NCI-H82 treated with DMSO at 0.1 percent for 48 hours (cell line): ENCODE results near the gene PRSS1.
"Not testable (repeated sequence)": the region's sequence is repeated elsewhere in the genome, so short reads cannot be mapped to it uniquely, and the experiment has no call there.

Experiments
- DNase-seq: peaks from one replicate; lab custom pipeline; 2025; ENCODE audit not compliant: unreplicated experiment; lab: John Stamatoyannopoulos, UW

PRSS1 gene

DNA sequence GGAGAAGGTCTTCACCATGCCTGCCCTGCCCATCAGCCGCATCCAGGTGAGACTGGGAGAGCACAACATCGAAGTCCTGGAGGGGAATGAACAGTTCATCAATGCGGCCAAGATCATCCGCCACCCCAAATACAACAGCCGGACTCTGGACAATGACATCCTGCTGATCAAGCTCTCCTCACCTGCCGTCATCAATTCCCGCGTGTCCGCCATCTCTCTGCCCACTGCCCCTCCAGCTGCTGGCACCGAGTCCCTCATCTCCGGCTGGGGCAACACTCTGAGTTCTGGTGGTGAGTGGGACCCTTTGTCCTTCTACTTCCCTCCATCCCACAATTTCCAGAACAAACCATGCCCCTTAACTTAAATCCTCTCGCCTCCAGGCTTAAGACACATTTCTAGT, 24.0 kb downstream of the PRSS1 start:
- DNase-seq = no peak

DNA sequence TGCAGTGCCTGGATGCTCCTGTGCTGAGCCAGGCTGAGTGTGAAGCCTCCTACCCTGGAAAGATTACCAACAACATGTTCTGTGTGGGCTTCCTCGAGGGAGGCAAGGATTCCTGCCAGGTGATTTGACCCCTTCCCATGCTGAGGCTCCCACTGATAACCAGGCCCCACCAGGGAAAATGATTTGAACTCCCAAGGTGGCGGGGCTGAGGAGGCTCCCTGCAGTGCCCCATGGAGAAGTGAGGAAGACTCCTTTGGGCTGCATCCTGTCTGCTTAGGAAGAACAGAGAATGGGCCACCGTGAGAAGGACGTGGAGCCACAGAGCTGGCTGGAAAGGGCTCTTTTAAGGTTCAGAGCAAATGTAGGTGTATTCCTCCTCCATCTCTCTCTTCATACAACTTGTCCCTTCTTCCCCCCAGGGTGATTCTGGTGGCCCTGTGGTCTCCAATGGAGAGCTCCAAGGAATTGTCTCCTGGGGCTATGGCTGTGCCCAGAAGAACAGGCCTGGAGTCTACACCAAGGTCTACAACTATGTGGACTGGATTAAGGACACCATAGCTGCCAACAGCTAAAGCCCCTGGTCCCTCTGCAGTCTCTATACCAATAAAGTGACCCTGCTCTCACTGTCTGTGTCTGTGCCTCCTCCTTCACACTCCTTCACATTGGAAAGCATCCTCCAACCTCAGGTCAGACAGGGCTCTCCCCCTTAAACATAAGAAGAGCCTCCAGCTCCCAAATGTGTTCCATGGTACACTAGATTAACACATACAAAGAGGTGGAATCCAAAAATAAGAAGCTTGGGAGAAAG, 24.9 kb downstream of the PRSS1 start:
- no peak for DNase-seq

DNA sequence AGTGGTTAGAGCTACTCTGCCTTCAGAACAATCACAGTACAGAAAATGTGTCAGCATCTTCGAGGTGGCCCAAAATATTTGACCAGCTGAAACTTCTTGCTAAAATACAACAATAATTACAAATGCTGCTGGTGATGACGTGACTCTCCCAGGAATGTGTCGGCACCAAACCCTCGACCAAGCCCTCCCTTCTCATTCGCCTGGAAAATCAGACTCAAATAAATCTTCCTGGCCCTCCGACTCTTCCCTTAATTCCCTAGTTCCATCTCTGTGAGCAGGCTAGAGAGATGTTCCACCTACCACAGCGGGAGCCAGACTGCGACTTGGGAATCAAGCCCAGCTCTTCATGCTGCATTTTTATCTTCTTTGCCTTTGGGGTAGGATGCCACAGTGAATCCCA, 25.6 kb downstream of the PRSS1 start:
- DNase-seq = no peak

DNA sequence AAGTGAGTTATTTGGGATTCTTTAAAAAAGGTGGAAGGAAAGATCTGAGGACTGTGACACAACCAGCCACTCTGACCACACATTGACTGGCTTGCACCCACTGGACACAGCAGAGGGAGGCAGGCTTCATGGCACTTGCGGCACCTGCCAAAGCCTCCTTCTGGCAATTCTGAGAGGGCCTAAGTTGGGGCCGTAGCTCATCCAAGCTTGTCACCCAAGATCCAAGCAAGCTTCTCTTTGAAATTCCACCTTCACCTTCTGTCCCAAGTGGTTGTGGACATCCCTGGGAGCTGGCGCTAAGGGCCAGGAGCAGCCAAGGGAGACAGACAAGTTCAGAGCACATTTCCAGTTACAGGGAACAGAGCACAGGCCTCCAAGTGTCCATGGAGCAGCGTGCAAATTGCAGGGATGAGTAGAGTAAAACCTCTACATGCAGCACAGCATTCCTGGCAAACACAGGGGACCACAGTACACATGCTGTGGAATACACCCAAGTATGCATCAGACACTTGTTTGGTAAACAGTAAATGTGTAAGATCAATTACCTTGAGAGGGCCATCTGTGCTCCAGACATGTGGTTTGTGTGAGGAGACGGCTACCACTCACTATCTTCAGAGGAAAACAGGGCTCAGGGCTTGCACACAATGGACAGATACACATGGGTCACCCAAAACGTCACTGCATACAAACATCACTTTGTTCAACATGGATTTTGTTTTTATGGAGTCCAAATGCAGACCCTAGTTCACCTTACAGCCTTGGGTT, 26.3 kb downstream of the PRSS1 start:
- DNase-seq = not testable (repeated sequence)

DNA sequence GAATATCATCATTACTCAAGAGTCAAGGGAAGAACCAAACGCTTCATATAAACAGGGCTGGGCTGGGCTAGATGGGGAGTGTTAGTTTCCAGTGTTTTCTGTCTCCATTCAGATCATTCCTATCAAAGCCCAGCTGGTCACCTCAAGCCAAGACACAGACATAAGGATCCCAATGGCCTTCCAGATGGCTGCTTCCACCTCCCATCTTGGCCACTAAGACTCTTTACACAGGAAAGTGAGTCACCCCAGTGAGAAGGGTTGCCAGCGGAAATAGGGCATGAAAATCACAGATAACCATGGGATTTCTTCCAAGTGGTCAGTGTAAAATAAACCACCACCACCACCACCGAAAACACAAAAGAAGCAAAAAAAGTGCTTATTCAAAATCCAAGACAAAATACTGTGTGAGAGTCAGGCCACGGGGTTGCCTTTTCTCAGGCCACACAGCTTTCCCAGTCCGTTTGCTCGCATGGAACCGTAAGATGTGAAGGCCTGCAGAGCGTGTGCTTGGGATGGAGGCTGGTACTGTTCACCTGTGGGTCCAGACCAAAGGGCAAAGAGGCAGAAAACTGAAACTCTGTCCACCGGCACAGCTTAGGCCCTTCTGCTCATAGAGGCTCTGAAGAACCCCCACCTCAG, 27.1 kb downstream of the PRSS1 start:
- DNase-seq = no peak

DNA sequence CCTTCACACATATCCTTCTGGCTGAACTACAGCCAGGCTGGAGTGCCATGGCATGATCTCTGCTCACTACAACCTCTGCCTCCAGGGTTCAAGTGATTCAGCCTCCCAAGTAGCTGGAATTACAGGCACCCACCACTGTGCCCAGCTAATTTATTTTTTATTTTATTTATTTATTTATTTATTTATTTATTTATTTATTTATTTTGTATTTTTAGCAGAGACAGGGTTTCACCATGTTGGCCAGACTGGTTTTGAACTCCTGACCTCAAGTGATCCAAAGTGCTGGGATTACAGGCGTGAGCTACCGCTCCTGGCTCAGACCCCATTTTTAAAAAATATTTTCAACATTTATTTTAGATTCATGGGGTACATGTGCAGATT, 27.6 kb downstream of the PRSS1 start:
- not testable (repeated sequence) for DNase-seq

DNA sequence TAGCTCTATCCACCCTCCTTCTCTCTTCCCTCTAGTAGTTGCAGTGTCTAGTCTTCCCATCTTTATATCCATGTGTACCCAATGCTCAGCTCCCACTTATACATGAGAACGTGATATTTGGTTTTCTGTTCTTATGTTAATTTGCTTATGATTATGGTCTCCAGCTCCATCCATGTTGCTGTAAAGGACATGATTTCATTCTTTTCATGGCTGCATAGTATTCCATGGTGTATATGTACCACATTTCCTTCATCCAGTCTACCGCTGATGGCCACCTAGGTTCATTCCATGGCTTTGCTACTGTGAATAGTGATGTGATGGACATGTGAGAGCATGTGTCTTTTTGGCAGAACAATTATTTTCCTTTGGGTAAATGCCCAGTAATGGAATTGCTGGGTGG, 28.0 kb downstream of the PRSS1 start:
- no peak for DNase-seq

DNA sequence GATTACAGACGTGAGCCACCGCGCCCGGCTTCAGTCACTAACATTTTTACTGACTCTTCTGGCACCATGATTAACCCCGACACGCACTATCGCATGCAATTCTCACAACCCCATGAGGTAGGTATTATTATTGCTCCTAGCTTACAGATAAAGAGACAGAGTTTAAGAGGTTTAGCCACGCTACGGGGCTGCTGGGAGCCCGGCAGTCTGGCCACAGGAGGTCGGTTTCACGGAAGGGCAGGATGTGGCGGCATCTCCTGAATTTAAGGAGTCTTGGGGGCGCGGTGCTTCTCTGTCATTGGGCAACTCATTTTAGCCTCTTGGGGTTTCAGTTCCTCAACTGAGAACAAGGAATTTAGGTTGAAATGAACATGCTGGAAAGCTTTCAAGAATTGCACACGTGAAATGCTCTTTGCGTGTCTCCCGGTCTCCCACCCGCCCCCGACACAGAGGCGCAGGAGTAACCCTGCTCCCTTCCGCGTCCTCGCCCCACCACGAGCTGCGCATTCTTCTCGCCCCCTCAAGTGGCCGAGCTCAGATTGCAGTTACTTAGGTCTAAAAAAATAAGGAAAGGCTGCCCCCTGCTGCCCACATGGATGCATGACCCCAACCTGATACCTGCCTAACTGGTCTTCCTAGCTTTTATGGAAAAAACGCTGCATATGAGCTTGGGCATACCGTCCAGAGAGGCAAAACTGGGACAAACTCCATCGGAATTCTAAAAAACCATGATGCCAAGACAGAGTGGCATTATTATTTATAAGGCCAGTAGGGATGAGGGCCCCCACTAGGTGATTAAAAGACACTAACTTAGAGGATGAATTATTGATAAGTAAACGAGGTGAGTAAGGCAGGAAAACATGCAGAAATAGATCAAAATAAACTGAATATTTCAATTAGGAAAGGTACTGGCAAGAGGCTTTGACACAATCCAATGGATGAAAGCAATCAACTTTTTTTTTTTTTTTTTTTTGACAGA, 33.9 kb downstream of the PRSS1 start:
- DNase-seq = peak; percentile 86

DNA sequence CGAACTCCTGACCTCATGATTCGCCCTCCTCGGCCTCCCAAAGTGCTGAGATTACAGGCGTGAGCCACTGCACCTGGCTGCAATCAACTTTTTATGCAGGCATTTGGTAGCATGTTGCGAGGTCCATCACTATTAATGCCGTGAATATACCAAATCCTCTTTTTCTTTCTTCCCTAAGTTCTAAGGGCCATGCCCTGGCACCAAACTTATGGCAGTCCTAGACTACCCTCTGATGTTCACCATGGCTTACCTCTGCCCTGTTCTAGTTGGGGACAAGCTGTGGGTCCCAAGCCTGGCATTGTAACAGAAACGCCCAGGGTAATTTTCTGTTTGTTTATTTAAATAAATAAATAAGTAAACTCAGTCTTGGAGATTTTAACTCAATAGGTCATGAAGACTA, 34.8 kb downstream of the PRSS1 start:
- DNase-seq = no peak

DNA sequence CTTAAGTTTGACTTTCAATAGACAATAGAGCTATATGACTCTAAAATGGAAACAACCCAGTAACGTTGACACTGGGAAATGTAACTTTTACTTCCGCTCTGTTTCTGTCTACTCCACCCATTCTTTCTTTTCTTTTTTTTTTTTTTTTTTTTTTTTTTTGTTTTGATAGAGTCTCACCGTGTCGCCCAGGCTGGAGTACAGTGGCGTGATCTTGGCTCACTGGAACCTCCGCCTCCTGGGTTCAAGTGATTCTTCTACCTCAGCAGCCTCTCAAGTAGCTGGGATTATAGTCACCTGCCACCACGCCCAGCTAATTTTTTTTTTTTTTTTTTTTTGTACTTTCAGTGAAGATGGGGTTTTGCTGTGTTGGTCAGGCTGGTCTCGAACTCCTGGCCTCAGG, 35.4 kb downstream of the PRSS1 start:
- DNase-seq = no peak

DNA sequence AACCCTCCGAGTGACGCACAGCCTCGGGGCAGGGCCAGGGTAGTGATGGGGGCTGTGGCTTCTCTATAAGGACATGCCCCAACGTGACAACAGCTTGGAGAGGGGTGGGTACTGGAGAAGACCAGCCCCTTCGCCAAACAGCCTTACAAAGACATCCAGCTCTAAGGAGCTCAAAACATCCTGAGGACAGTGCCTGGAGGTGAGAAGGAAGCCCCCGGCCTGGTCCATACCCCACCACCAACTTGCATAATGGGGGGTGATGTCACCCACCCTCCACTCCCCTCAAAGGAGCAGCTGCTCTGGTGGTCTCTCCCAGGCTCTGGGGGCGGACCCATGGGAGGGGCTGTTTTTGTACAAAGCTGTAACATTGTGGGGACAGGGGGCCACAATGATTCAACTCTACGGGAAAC, 36.6 kb downstream of the PRSS1 start:
- no peak for DNase-seq

DNA sequence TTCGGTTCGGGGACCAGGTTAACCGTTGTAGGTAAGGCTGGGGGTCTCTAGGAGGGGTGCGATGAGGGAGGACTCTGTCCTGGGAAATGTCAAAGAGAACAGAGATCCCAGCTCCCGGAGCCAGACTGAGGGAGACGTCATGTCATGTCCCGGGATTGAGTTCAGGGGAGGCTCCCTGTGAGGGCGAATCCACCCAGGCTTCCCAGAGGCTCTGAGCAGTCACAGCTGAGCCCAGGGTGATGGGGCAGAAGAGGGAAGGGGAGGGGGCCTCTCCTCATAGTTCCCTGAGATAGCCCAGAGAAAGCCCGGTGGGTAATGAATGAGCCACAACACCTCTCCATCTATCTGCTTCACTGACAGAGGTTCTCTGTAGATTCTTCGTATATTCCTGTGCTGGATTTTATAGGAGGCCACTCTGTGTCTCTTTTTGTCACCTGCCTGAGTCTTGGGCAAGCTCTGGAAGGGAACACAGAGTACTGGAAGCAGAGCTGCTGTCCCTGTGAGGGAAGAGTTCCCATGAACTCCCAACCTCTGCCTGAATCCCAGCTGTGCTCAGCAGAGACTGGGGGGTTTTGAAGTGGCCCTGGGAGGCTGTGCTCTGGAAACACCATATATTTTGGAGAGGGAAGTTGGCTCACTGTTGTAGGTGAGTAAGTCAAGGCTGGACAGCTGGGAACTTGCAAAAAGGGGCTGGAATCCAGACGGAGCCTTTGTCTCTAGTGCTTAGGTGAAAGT, 37.9 kb downstream of the PRSS1 start:
- DNase-seq = no peak

DNA sequence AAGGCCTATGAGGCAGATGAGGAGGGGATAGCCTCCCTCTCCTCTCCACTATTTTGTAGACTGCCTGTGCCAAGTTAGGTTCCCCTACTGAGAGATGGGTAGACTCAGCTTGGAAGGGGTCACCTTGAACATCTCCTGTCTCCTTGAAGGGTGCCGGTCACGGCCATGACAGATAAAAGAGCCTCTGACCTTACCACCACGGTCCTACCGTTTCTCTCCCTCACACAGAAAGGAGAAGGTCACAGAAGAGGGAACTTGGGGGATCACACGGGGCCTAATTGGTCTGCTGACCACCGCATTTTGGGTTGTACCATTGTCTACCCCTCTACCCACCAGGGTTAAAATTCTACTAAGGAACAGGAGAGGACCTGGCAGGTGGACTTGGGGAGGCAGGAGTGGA, 38.5 kb downstream of the PRSS1 start:
- DNase-seq = no peak

DNA sequence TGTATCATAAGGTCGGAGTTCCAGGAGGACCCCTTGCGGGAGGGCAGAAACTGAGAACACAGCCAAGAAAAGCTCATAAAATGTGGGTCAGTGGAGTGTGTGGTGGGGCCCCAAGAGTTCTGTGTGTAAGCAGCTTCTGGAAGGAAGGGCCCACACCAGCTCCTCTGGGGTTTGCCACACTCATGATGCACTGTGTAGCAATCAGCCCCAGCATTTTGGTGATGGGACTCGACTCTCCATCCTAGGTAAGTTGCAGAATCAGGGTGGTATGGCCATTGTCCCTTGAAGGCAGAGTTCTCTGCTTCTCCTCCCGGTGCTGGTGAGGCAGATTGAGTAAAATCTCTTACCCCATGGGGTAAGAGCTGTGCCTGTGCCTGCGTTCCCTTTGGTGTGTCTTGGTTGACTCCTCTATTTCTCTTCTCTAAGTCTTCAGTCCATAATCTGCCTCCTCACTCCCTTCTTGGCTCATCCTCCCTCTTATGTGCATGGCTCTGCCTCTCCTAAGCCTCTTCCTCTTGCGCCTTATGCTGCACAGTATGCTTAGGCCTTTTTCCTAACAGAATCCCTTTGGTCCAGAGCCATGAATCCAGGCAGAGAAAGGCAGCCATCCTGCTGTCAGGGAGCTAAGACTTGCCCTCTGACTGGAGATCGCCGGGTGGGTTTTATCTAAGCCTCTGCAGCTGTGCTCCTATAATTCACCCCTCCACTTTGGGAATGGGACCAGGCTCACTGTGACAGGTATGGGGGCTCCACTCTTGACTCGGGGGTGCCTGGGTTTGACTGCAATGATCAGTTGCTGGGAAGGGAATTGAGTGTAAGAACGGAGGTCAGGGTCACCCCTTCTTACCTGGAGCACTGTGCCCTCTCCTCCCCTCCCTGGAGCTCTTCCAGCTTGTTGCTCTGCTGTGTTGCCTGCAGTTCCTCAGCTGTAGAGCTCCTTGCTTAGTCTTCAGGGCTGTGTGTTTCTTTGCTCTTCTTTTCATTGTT, 39.3 kb downstream of the PRSS1 start:
- no peak for DNase-seq

DNA sequence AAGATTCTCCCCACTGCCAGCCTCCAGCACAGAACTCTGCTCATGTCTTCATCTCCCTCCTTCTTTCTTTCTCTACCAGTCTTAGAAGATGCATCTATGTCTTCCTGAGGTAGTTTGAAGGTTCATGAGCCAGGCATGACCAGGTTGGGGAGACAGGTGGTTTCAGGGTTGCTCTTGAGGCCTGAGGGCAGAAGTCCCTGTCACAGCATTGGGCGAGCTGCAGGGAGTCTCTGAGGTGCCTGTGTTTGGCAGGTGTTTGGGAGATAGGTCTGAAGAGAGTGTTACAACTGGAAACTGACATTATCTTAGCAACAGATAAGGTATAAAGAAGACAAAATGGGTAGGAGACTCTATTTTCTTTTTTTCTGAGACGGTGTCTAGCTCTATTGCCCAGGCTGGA, 40.2 kb downstream of the PRSS1 start:
- DNase-seq = no peak

DNA sequence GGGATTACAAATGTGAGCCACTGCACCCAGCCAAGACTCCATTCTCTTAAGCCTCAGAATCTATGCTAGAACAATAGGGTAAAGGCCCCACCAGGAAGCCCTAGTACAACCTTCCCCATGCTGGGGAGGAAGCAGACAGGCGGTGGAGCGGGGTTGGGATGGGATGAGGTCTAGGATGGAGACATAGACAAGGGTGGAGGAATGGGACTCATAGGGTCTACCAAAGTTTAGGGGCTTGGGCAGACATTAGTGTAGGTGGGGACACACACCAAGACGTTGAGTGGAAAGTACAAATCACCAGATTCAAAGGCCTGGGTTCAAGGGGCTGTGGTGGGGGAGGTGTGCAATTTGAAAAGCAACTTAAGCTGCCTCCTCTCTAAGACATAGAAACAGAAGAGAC, 40.8 kb downstream of the PRSS1 start:
- no peak for DNase-seq

DNA sequence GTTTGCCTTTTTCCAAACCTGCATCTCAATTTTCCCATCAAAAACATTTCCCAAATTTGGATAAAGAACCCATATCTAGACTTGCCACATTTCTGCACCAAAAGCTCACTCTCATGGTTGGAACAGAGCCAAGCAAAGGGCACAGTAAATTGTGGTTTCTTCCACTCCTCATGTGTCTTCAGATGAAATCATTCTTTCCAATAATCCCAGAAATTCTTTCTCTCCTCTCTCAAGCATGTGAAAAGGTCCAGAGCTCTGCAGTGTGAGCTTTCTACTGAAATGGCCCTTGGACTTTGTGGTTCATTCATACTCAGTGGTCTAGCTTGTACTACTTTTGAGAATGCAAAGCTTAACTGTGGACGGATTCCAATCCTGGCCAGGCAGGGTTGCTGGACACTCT, 41.3 kb downstream of the PRSS1 start:
- no peak for DNase-seq

DNA sequence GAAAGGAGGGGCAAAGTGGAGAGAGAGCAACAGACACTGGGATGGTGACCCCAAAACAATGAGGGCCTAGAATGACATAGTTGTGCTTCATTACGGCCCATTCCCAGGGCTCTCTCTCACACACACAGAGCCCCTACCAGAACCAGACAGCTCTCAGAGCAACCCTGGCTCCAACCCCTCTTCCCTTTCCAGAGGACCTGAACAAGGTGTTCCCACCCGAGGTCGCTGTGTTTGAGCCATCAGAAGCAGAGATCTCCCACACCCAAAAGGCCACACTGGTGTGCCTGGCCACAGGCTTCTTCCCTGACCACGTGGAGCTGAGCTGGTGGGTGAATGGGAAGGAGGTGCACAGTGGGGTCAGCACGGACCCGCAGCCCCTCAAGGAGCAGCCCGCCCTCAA, 42.2 kb downstream of the PRSS1 start:
- no peak for DNase-seq

DNA sequence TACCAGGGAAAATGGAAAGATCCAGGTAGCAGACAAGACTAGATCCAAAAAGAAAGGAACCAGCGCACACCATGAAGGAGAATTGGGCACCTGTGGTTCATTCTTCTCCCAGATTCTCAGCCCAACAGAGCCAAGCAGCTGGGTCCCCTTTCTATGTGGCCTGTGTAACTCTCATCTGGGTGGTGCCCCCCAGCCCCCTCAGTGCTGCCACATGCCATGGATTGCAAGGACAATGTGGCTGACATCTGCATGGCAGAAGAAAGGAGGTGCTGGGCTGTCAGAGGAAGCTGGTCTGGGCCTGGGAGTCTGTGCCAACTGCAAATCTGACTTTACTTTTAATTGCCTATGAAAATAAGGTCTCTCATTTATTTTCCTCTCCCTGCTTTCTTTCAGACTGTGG, 42.9 kb downstream of the PRSS1 start:
- no peak for DNase-seq
